Nephron progenitor cell (in vitro differentiated cells): ENCODE results near the gene NRSN2.

Experiments
- DNase-seq: peaks from one replicate; pipeline ENCODE4 v3.0.0; 2021
- H3K27ac Mint-ChIP-seq: 2 replicates; pipeline ENCODE4 v1.8.0; 2021; ENCODE audit warnings: mild to moderate bottlenecking, moderate library complexity, mixed read lengths
- H3K27me3 Mint-ChIP-seq: 2 replicates; pipeline ENCODE4 v1.8.0; 2021; ENCODE audit warnings: mild to moderate bottlenecking, low read depth, mixed read lengths; ENCODE audit not compliant: poor library complexity
- H3K36me3 Mint-ChIP-seq: 2 replicates; pipeline ENCODE4 v1.8.0; 2021; ENCODE audit warnings: low read depth, mixed read lengths
- H3K4me1 Mint-ChIP-seq: 2 replicates; pipeline ENCODE4 v1.8.0; 2021; ENCODE audit warnings: mixed read lengths
- H3K4me3 Mint-ChIP-seq: 2 replicates; pipeline ENCODE4 v1.8.0; 2021; ENCODE audit warnings: mild to moderate bottlenecking, moderate library complexity, mixed read lengths
- H3K9me3 Mint-ChIP-seq: 2 replicates; pipeline ENCODE4 v1.8.0; 2021; ENCODE audit warnings: mild to moderate bottlenecking, moderate library complexity, mixed read lengths
- CTCF ChIP-seq: fragments of 200-600 bp; sonication (generic); IDR thresholded peaks from 2 replicates; pipeline ENCODE4 v1.5.0; 2021; ENCODE audit warnings: antibody characterized with exemption

NRSN2 gene

GRCh38 chr20:316316-317068, 30.4 kb upstream of the NRSN2 start:
- peaks cover 43% of the 10 kb centered on the region for H3K4me1 Mint-ChIP-seq
- no peak overlapping the region for H3K4me3 Mint-ChIP-seq
- no peak overlapping the region for H3K27ac Mint-ChIP-seq
- no peak for DNase-seq
- no peak for TF ChIP-seq CTCF
- peaks cover 8% of the 10 kb centered on the region for H3K27me3 Mint-ChIP-seq
- peaks cover 48% of the 10 kb centered on the region for H3K36me3 Mint-ChIP-seq
- peaks cover 13% of the 10 kb centered on the region for H3K9me3 Mint-ChIP-seq

GRCh38 chr20:324177-325044, 22.5 kb upstream of the NRSN2 start:
- H3K4me1 Mint-ChIP-seq, result peaks cover 58% of the 10 kb centered on the region
- peak; percentile 97 for DNase-seq
- H3K9me3 Mint-ChIP-seq, result peaks cover 16% of the 10 kb centered on the region
- peak overlapping the region; percentile 93 for H3K4me3 Mint-ChIP-seq
- peak overlapping the region; percentile 99 for H3K27ac Mint-ChIP-seq
- peaks cover 39% of the 10 kb centered on the region for H3K36me3 Mint-ChIP-seq
- H3K27me3 Mint-ChIP-seq, result peaks cover 7% of the 10 kb centered on the region
- peak; percentile 9 for TF ChIP-seq CTCF

GRCh38 chr20:325045-325888, 21.6 kb upstream of the NRSN2 start, which contains the start of gene SOX12:
Gene SOX12, plus strand, starts transcription at chr20:325552. Its CDS starts 373 bp downstream, at chr20:325925.
- H3K27ac Mint-ChIP-seq, result peak within 1 kb of the TSS; percentile 99
- peaks cover 62% of the 10 kb centered on the region for H3K4me1 Mint-ChIP-seq
- H3K36me3 Mint-ChIP-seq, result peaks cover 31% of the 10 kb centered on the region
- H3K4me3 Mint-ChIP-seq, result peak within 1 kb of the TSS; percentile 93
- DNase-seq, result peak; percentile 100
- peaks cover 3% of the 10 kb centered on the region for H3K27me3 Mint-ChIP-seq
- no peak for TF ChIP-seq CTCF
- H3K9me3 Mint-ChIP-seq, result peaks cover 11% of the 10 kb centered on the region

GRCh38 chr20:325889-326644, 20.8 kb upstream of the NRSN2 start:
- TF ChIP-seq CTCF, result no peak
- H3K36me3 Mint-ChIP-seq, result peaks cover 24% of the 10 kb centered on the region
- peaks cover 7% of the 10 kb centered on the region for H3K9me3 Mint-ChIP-seq
- peaks cover 3% of the 10 kb centered on the region for H3K27me3 Mint-ChIP-seq
- peaks cover 60% of the 10 kb centered on the region for H3K4me1 Mint-ChIP-seq
- peak overlapping the region; percentile 93 for H3K4me3 Mint-ChIP-seq
- H3K27ac Mint-ChIP-seq, result peak overlapping the region; percentile 93
- peak; percentile 75 for DNase-seq

GRCh38 chr20:326645-327185, 20.2 kb upstream of the NRSN2 start:
- Mint-ChIP-seq H3K27me3 (peaks cover 3% of the 10 kb centered on the region), H3K4me1 (peaks cover 53% of the 10 kb centered on the region), H3K27ac (peak overlapping the region; percentile 72), H3K4me3 (peak overlapping the region; percentile 93), H3K9me3 (peaks cover under 1% of the 10 kb centered on the region), H3K36me3 (peaks cover 17% of the 10 kb centered on the region)
- TF ChIP-seq CTCF, result no peak
- peak; percentile 60 for DNase-seq
